HG02885 (cell line): Measurements from ENCODE around the gene KRT79.

ENCODE experiments used
- ATAC-seq: cut with Tn5 transposase; IDR thresholded peaks from one replicate; pipeline ENCODE4 v1.9.1; 2021; ENCODE audit warnings: mild to moderate bottlenecking; ENCODE audit not compliant: unreplicated experiment, poor library complexity

The KRT79 gene

DNA sequence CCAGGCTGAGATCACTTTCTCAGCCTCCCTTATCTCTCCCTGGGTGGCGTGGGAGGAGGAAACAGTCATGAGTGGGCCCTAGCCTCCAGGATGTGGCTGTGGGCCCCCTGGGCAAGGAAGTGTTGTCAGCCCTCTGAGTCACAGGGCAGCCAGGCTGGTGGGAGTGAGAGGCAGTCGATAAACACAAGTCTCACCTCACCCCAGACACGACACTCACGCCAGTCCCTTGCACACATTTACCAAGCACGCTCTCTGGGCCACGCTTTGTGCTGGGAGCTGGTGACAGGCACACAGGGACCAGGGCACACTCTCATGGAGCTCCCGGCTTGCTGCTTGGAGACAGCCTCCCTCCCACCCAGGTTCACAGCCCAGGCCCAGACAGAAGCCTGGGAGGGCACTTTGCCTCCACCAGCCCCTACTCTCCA is 1.9 kb upstream of the KRT79 start:
- ATAC-seq: no peak

DNA sequence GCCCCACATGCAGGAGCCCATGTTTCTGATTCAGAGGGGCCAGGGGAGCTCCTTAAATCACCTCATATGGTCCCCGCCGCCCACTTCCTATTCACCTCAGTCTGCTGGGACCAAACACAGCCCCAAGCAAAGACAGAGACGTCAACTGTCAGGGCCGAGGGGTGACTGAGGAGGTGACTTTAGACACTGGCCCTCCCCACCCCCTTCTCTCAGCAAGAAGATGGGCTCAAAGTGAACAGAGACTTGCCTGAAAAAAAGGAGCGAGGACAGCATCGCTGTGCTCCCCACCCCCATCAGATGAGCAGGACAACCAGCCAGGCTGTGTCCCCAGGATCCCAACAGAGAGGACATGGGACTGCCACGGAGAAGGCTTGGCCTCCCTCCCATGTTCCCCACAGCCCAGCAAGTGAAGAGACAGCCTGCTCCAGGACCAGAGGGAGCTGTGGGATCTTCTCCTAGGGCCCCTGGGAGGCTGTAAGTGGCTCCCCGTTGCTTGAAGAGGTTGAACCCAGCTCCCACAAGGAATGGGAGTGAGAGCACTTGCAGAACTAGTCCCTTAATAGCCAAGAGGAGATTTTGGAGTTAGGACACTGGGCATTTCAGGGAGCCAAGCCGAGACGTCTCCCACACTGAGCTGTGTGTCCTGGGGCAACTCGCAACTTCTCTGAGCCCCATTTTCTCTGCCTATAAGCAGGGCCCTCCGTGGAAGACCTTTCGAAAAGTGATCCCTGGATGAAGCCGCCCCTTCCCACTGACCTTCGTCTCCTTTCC is 1.3 kb upstream of the KRT79 start:
- no peak for ATAC-seq

DNA sequence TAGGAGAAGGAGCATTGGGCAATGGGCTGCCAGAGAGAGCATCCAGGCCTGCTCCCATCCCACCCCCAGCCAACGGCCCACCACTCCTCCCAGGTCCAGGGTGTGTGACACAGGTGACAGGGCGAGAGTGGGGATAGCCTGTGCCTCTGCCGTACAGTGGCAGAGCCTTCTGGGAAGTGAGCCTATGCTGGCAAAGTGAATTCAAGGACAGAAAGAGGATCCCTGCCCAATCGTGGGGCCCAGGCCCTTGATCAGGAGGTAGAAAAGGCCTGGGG is 553 bp upstream of the KRT79 start:
- ATAC-seq: no peak

DNA sequence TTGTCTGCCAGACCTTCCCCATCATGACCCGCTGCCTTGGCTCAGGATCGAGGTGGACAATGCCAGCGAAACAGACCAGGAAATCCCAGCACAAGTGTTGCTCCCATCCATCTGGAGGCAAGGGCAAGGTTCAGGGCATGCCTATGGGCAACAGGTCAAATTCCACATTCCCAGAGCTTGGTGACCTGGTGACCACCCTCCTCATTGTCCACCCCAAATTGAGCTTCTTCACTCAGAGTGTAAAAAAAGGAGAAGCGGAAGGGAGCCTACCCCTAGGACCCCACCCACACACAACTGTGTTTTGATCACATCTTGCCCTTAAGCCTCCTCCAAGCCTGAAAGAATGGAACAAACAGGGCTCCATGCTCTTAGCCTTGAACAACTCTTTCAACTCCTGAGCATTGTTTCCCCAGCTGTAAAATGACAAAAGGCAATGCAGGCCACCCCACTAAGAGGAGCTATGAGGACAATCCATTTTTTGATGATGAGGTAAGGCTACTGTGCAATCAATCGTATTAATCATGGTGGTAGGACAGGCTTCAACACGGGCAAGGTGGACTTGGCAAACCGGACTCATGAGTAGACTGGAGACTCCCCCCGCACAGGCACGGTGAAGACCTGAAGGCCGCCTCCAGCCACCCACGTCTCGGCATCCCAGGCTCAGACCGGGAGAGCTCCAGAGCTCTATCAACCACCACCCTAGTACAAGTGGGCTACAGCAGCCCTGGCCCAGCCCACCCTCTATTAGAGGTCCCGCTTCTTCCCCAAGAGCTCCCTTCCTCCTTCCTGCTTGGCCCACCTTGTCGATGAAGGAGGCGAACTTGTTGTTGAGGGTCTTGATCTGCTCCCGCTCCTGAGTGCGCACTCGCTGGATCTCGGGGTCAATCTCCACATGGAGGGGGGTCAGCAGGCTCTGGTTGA is 866 bp downstream of the KRT79 start:
- ATAC-seq: no peak

GRCh38 chr12:52832451-52832850 is 1.7 kb downstream of the KRT79 start:
- ATAC-seq: no peak

DNA sequence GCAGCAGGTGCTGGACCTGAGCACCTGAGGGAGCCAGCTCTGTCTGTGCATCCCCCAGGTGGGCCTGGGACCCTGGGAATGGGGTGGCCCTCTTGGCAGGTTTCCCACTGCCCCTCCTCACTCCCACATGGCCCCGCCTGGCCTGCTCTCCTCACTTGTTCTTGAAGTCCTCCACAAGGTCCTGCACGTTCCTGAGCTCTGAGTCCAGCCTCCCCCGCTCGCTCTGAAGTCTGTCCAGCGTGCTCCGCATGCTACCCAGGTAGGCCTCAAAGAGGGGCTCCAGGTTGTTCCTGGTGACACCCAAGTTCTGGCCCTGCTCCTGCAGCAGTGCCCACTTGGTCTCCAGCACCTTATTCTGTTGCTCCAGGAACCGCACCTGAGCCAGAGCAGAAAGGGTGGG is 2.9 kb downstream of the KRT79 start:
- ATAC-seq: no peak

DNA sequence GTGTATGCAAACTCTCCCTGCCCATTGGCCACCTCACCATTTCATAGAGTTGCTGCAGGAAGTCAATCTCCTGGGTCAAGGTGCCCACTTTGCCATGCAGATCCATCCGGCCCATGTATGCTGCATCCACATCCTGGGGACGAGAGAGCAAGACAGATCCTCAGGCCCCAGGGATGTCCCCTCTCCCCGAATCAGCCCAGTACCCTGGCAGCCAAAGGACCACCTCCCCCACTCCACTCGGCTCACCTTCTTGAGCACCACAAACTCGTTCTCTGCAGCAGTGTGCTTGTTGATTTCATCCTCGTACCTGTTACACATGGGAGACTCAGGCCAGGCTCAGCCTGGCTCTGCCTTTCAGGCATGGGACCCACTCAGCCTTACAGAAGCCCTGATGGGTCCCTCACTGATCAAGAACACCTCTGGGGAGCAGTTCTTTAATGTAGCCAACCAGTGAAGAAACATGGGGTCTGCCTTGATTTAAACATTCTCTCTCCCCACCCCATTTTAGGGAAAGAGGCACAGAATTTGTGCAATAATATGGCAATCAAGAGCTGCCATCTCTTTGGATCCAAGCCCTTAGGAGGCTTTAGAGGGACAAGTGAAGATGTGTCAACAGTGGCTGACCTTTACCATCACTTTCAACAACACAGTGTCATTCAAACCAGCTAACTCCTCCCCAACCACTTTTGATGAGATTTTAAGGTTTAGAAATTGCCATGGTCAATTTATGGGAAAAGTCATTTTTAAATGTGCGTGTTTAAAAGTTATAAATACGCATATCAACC is 3.9 kb downstream of the KRT79 start:
- no peak for ATAC-seq

DNA sequence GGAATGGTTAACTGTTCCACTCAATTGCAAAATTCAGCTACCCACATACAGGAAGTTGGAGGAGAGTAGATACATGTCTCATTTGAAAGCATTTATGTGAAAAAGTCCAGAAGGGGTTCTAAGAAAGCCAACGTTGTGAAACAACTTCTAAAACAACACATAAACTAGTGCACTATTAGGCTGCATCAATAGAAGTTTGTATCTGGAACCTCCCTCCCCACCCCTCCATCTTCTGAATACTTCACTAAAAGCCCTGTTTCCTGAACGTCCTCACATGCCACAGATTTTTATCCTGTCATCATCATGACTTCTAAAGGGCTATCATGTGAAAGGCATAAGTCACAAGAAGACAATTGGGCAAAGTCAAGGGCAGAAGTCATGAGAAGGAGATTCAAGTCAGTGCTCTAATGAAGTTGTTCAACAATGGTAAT is 5.5 kb downstream of the KRT79 start:
- no peak for ATAC-seq

DNA sequence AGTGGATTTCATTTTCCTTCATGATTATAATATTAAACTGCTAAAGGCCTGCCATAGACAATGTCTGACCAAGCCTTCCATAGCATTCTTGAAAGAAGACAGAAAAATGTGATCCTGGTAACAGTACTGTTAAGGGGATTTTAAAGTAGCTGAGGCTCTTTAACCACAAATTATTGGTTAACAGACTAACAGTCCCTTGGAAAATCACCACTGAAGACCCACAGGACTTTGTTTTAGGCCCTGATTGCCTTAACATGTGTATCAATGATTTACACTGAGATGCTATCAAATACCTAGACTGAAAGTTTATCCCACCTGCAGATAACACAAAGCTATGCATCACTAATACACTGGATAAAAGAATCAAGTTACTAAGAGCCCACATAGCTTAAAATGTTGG is 6.0 kb downstream of the KRT79 start:
- no peak for ATAC-seq

GRCh38 chr12:52827499-52828090 is 6.5 kb downstream of the KRT79 start:
- ATAC-seq: no peak

- ATAC-seq: no peak
Measured at GRCh38 chr12:52826611-52827498, 7.3 kb downstream of the KRT79 start.

GRCh38 chr12:52825961-52826360 is 8.2 kb downstream of the KRT79 start:
- no peak for ATAC-seq

GRCh38 chr12:52824741-52825410 is 9.2 kb downstream of the KRT79 start:
- no peak for ATAC-seq

DNA sequence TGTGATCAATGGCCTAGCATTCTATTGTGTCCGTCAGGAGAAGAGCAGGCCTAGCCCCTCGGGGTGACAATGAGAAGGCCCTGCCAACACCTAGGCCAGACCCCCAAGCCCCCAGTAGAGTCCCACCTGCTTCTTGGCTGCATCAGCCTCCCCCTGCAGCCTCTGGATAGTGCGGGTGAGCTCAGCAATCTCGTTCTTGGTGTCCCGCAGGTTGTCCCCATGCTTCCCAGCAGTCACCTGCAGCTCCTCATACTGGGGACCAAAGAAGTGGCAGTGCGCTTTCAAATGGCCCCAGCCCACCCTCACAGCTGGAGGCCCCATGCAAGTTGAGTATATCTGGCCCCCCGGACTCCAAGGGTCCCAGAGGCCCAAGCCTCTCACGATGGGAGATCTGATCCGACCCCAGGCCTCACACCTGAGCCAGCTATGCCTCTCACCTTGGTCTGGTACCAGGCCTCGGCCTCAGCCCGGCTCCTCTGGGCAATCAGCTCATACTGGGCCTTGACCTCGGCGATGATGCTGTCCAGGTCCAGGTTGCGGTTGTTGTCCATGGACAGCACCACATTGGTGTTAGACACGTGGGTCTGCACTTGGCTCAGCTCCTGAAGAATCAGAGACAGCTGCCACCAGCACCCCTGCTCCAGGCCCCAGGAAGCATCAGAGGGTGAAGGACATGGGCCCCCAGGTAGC is 10.2 kb downstream of the KRT79 start:
- ATAC-seq: no peak

GRCh38 chr12:52822771-52823510 is 11.2 kb downstream of the KRT79 start:
- ATAC-seq: no peak

GRCh38 chr12:52821826-52822660 is 12.1 kb downstream of the KRT79 start:
- no peak for ATAC-seq
